ENCODE measurements around the gene CLCNKA.
"Not testable (repeated sequence)": the region's sequence is repeated elsewhere in the genome, so short reads cannot be mapped to it uniquely, and the experiment has no call there.

The CLCNKA gene

DNA sequence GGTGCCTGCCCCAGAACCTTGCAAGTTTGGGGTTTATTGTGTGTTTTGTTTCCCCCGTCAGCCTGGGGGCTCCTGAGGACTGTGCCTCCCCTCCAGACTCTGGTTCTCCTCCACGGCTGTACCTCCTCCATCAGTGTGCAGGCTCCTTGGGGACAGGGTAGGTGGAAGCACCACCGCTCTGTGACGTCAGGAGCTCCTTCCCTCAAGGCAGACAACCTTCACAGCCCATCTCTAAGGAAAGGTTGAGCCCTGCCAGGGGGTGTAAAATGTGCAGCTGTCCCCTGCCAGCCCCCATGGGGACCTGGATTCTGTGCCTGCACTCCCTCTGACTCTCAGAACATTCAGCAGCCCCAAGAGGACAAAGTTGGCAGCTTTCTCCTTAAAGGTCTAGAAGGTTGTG, 3.5 kb upstream of the CLCNKA start:
- ATAC-seq: no peak

- no peak for ATAC-seq
Measured at GRCh38 chr1:16018749-16019643, 2.8 kb upstream of the CLCNKA start.

DNA sequence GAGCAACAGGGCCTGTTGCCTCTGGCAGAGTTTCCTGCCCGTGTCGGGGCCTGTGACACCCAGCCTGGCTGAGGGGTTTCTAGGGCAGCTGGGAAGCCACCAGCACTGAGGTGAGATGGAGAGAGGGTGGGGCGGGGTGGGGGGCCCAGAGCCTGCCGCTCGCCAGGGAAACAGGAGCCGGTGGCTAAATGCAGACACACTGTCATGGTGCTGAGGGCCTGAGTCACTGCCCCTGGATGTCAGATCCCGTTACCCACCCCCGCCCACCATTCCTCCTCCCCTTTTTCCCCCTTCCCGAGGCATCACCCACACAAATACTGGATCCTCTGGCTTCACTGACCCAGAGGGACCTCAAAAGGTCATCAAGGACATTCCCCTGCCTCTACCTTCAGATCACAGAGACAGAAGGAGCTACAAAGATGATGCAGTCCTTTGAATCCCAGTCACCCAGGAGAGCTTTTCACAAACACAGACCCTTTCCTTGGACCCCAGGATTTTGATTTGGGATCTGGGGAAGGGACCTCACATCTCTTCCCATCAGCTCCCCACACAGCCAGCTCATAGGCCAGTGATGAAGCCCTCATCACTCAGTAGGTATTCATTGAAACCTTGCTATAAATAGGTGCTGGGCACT, 2.1 kb upstream of the CLCNKA start:
- ATAC-seq: no peak

GRCh38 chr1:16020325-16020724, 1.5 kb upstream of the CLCNKA start:
- no peak for ATAC-seq

- ATAC-seq: not testable (repeated sequence)
Measured at GRCh38 chr1:16020878-16021277, 958 bp upstream of the CLCNKA start.

DNA sequence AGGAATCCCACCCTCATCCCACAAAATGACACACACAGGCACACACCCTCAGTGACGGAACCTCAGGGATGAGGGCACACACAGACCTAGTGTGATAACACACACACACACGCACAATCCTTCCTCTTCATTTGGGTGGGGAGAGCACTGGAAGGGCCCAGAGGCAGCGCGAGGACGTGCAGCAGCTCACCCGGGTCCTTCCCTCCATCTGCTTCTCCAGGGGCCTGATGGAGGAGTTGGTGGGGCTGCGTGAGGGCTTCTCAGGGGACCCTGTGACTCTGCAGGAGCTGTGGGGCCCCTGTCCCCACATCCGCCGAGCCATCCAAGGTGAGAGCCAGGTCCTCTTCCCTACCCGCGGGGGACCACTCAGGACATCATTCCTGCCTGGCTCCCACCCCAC, 557 bp downstream of the CLCNKA start:
- ATAC-seq: no peak

DNA sequence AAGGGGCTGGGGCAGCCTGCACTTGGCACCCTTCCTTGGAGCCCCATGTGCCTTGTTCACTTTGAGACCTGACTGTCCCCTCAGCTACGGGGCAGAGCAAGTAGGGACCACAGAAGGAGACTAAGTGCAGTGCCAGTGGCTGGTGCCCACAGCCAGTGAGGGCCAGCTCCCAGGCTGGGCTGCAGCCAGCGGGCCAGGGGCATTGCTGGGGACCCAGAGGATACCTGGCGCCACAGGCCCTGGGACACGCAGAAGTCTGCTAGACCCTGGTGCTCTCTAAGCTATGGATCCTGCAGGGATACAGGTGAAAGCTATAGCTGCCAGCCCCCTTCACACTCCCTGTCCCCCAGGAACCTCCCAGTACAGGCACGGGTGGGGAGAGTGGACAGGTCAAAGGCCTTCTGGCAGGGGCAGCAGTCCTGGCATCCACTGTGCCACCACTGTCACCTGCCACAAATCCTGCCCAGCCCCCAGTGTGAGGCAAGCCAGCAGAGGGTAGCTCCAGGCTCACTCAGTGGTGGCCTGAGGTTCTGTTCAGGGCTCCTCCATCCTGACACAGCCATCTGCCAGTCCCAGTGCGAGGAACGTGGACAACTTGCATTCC, 1.3 kb downstream of the CLCNKA start:
- ATAC-seq: no peak

DNA sequence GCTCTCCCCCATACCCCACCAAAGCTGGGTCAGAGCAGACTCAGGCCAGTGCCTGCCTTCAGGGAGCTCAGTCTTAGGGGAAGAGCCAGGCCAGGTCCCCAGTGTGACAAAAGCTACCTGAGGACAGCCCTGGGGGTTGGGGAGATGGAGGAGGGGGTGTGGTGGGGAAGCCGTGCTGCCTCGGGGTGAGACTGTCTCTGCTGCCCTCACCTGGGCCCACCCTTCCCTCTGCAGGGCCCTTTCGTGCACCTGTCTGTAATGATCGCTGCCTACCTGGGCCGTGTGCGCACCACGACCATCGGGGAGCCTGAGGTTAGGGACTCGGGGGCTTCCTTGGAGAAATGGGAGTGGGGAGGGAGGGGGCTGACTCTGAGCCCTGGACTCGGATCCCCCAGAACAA, 4.5 kb downstream of the CLCNKA start:
- not testable (repeated sequence) for ATAC-seq

DNA sequence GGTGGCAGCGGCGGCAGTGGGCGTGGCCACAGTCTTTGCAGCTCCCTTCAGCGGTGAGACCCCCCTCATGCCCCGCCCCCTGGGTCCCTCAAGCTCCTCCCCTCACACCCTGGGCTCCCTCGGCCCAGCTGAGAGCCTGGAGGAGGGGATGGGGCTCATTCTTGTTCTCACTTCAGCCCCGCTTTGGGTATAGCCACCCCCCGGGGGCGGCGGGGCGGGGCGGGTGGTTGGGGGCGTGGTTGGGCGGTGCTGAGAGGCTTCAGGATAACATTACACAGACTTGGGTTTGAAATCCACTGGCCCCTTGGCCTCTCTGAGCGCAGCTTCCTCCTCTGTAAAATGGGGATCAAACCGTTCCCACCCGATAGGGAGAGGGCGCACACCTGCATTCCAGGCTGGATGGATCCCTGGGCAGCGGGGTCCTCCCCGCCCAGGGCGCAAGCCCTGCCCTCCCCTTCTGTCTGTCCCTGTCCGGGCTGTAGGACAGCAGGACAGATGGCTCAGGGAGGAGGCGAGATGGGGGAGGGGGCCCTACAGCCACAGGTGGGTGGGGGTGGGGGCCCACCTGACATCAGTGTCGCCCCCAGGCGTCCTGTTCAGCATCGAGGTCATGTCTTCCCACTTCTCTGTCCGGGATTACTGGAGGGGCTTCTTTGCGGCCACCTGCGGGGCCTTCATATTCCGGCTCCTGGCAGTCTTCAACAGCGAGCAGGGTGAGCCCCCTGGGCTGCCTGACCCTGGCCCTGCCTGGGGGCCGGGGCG, 5.1 kb downstream of the CLCNKA start:
- ATAC-seq: peak in 1 of 2 donors; percentile 39

- no peak for ATAC-seq
Measured at GRCh38 chr1:16028237-16029002, 6.6 kb downstream of the CLCNKA start.

DNA sequence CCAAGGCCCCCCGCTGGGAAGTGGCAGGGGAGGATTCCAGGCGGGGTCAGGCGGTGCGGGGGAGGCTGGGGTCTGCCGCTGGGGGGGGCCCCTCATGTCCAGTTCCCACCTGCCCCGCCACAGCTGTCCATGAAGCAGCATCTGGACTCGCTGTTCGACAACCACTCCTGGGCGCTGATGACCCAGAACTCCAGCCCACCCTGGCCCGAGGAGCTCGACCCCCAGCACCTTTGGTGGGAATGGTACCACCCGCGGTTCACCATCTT, 7.1 kb downstream of the CLCNKA start:
- not testable (repeated sequence) for ATAC-seq

- no peak for ATAC-seq
Measured at GRCh38 chr1:16029288-16029687, 7.5 kb downstream of the CLCNKA start.

- no peak for ATAC-seq
Measured at GRCh38 chr1:16031551-16031950, 9.7 kb downstream of the CLCNKA start.

DNA sequence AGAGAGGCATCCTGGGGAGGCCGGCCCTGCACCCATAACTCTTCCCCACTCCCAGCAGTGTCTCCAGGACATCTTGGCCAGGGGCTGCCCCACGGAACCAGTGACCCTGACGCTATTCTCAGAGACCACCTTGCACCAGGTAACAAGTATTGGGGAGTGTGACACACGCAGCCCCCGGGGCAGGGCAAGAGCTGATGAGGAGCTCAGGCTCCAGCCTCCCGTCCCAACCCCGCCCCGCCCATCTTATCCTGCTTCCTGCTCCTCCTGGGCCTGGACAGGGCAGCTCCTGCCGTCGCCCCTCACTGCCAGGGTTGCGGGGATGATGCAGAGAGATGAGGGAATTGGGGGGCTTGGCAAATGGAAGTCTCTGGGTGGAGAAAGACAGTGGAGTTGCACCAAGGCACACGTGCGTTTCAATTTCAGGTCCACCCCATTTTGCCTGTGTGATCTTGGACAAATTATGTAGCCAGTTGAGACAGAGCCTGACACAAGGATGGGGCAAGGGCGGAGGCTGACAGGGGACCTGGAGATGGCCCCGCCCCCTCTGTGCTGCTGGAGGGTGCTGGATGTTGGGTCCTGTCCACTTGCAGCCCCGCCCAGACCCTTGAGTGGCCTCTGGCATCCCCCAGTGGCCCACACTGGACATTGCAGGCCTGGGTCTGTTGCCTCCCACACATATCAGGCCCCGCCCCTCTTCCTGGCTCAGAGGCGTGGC, 10.7 kb downstream of the CLCNKA start:
- ATAC-seq: peak; percentile 69 to 74

- ATAC-seq: not testable (repeated sequence)
Measured at GRCh38 chr1:16033103-16033632, 11.3 kb downstream of the CLCNKA start.

- ATAC-seq: not testable (repeated sequence)
Measured at GRCh38 chr1:16036461-16036860, 14.6 kb downstream of the CLCNKA start.

DNA sequence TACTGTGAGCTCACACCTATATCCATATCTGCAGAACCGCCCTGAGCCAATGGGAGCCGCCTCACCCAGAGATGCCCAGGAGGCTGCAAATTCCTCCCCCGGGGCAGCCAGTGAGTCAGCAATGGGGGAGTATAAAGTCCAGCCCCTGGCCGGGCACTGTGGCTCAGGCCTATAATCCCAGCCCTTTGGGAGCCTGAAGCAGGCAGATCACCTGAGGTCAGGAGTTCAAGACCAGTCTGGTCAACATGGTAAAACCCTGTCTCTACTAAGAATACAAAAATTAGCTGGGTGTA, 16.7 kb downstream of the CLCNKA start:
- ATAC-seq: no peak

GRCh38 chr1:16039871-16040270, 18.0 kb downstream of the CLCNKA start:
- ATAC-seq: not testable (repeated sequence)

DNA sequence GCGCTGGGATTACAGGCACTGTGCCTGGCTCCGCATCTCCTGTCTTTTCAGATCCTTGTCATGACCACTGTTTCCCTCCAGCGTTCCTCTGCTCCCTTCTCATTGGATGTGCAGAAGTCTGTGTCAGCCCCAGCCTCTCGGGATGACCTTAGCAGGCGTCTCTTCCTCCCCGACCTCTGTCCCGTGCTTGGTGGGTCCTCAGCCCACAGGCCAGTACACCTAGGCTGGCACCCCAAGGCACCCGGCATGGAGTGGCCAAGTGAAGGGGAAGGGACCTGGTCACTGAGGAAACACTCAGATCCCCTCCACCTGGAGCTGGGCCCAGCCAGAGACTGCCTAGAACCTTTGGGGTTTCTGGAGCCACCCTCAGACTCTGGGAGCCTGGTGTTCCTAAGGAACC, 19.4 kb downstream of the CLCNKA start:
- ATAC-seq: no peak

GRCh38 chr1:16042096-16042495, 20.3 kb downstream of the CLCNKA start:
- no peak for ATAC-seq

DNA sequence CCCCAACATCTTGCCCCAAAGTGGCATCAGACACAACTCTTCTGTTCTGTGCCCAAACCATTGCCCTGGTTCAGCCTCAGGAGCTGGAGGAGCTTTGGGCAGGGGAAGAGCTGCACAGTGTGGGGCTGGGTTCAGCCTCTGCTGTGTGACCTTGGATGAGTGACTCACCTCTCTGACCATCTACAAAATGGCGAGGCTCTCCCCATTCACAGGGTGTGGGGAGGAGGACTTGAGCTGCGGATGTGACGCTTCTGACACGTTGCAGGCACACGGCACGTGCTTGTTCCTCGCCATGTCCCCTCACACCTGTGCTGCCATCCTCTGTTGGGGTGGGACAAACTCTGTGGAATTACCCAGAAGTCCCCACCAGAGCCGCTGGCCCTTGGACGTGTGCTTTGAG, 20.8 kb downstream of the CLCNKA start:
- ATAC-seq: not testable (repeated sequence)

- ATAC-seq: no peak
Measured at GRCh38 chr1:16043521-16043920, 21.7 kb downstream of the CLCNKA start, which contains the start of gene CLCNKB. Gene CLCNKB, plus strand, starts transcription at chr1:16043782. Its CDS starts 711 bp downstream, at chr1:16044493.

Data from activated CD4-positive, CD25-positive, alpha-beta regulatory T cell treated with anti-CD3 and anti-CD28 coated beads, Interleukin-2, amount 50 U/mL, for 24 hours (primary cell).